Left lobe of liver (tissue), 2 donors: ENCODE measurements around the gene AMPD1. TPM values are rescaled to one million over a fixed set of nuclear protein-coding genes. Genes with fewer than 3 reads are reported as not detected.

Experiments
- ATAC-seq: fragments of 200-7000 bp; cut with Tn5 transposase; one replicate; pipeline ENCODE4 v1.9.1; 2020; ENCODE audit warnings: mild to moderate bottlenecking, moderate library complexity
- DNase-seq: peaks from one replicate; pipeline ENCODE4 v3.0.0-alpha.2; 2020; ENCODE audit warnings: low spot score
- total RNA-seq: library from RNA; stranded (reverse); gene quantifications from one replicate; pipeline ENCODE4 v1.2.1, GENCODE V29; 2021
- donor health status: DM: no; HTN: no; CAD: no; lungs with moderate emphysema.
- donor health status: DM: no; HTN: yes; CAD: no.

Gene AMPD1
- total RNA-seq, 1 donor from 2014 or later: not detected

GRCh38 chr1:114641377-114641776 is 54.0 kb downstream of the AMPD1 start:
- no peak for ATAC-seq
- DNase-seq: no peak

GRCh38 chr1:114638910-114639309 is 56.4 kb downstream of the AMPD1 start:
- ATAC-seq: no peak

GRCh38 chr1:114632427-114632826 is 62.9 kb downstream of the AMPD1 start:
- DNase-seq (no peak), ATAC-seq (no peak)

More at GRCh38 chr1:114638910-114639309, 56.4 kb downstream of the AMPD1 start:
- DNase-seq: no peak

- no peak for DNase-seq
- no peak for ATAC-seq
Observed at GRCh38 chr1:114627107-114627506, 68.2 kb downstream of the AMPD1 start.

- DNase-seq (no peak), ATAC-seq (no peak)
Observed at GRCh38 chr1:114623364-114623763, 72.0 kb downstream of the AMPD1 start.

Other genes starting within 250 kb of the AMPD1 start
- 13.7 TPM for gene TRIM33, start 184.3 kb downstream of the AMPD1 start, total RNA-seq
- 13.3 TPM for gene BCAS2, start 113.9 kb downstream of the AMPD1 start, total RNA-seq
- 4.7 TPM for gene DENND2C, start 25.5 kb downstream of the AMPD1 start, total RNA-seq
- 8.3 TPM for gene NRAS, start 21.2 kb upstream of the AMPD1 start, total RNA-seq
- 218 TPM for gene CSDE1, start 62.4 kb upstream of the AMPD1 start, total RNA-seq
- gene SIKE1, start 85.1 kb upstream of the AMPD1 start, total RNA-seq: 24.3 TPM
- not detected for gene SYCP1, start 159.3 kb upstream of the AMPD1 start, total RNA-seq